SK-N-SH (cell line): ENCODE data around the gene THAP8. TPM values are rescaled to one million over a fixed set of nuclear protein-coding genes. Genes with fewer than 3 reads are reported as not detected.

Experiments used
- CTCF ChIA-PET: fragments of 300-600, 350-600 bp; formaldehyde crosslinking; extraction: SDS; loops from one replicate; lab custom pipeline; 2021; lab: Yijun Ruan, JAX
- POLR2A ChIA-PET: fragments of 350-600 bp; sonication (Branson Sonifier 250); formaldehyde crosslinking; extraction: SDS; loops from one replicate; lab custom pipeline; 2020; ENCODE audit warnings: antibody characterized with exemption, inconsistent platforms; lab: Yijun Ruan, JAX
- DNase-seq: peaks from one replicate; pipeline ENCODE4 v3.0.0; 2012
- H2AFZ ChIP-seq: fragments of 200-600 bp; sonication (generic); 2 replicates; pipeline ENCODE4 v1.8.1; 2016; ENCODE audit warnings: antibody characterized with exemption, mild to moderate bottlenecking, low read depth
- H3F3A ChIP-seq: fragments of 200-600 bp; sonication (generic); replicated peaks from 2 replicates; pipeline ENCODE3; 2016; ENCODE audit warnings: antibody characterized with exemption, mild to moderate bottlenecking; ENCODE audit not compliant: insufficient read depth
- H3K27ac ChIP-seq, 2 experiments: fragments of 200-500 bp in 1 of 2; fragments of 200-600 bp in 1 of 2; sonication (Bioruptor generic) in 1 of 2; sonication (generic), shearing (Covaris generic) in 1 of 2; 2 replicates each; pipeline versions ENCODE4 v1.5.1 to v1.6.1; 2014 to 2016; ENCODE audit warnings: low read depth in 2 of 2, inconsistent platforms in 1 of 2, low read length in 1 of 2, mild to moderate bottlenecking in 1 of 2, mixed read lengths in 1 of 2
- H3K27me3 ChIP-seq: fragments of 200-600 bp; sonication (generic), shearing (Covaris generic); 2 replicates; pipeline ENCODE4 v1.6.1; 2016; ENCODE audit warnings: mixed run types; ENCODE audit not compliant: insufficient read depth
- H3K36me3 ChIP-seq, 2 experiments: fragments of 200-500 bp in 1 of 2; fragments of 200-600 bp in 1 of 2; sonication (Bioruptor generic) in 1 of 2; sonication (generic) in 1 of 2; replicated peaks in 1 of 2; 2 replicates each; pipeline versions ENCODE3 to v1.5.1; 2014 to 2016; ENCODE audit warnings: low read length in 1 of 2, mild to moderate bottlenecking in 1 of 2; ENCODE audit not compliant: insufficient read depth in 2 of 2, control insufficient read depth in 1 of 2
- H3K4me1 ChIP-seq, 2 experiments: fragments of 200-500 bp in 1 of 2; fragments of 200-600 bp in 1 of 2; sonication (Bioruptor generic) in 1 of 2; sonication (generic), shearing (Covaris generic) in 1 of 2; 2 replicates each; pipeline versions ENCODE4 v1.5.1 to v1.6.1; 2014 to 2016; ENCODE audit warnings: low read depth in 1 of 2, low read length in 1 of 2, mixed run types in 1 of 2; ENCODE audit not compliant: insufficient read depth in 2 of 2, control insufficient read depth in 1 of 2
- H3K4me2 ChIP-seq: fragments of 200-600 bp; sonication (generic), shearing (Covaris generic); 2 replicates; pipeline ENCODE4 v1.6.1; 2017; ENCODE audit warnings: mixed run types
- H3K4me3 ChIP-seq, 2 experiments: fragments of 200-500 bp in 1 of 2; fragments of 200-600 bp in 1 of 2; sonication (Bioruptor generic) in 1 of 2; sonication (generic), shearing (Covaris generic) in 1 of 2; 2 replicates each; pipeline versions ENCODE4 v1.5.1 to v1.8.1; 2014 to 2016; ENCODE audit warnings: low read depth in 2 of 2, inconsistent platforms in 1 of 2, low read length in 1 of 2, mild to moderate bottlenecking in 1 of 2, mixed read lengths in 1 of 2, moderate library complexity in 1 of 2
- H3K79me2 ChIP-seq: fragments of 200-600 bp; sonication (generic); 2 replicates; pipeline ENCODE4 v1.8.1; 2017; ENCODE audit warnings: mild to moderate bottlenecking; ENCODE audit not compliant: insufficient read depth
- H3K9ac ChIP-seq: fragments of 200-600 bp; sonication (generic); 2 replicates; pipeline ENCODE4 v1.6.1; 2017; ENCODE audit warnings: mixed run types
- H3K9me2 ChIP-seq: fragments of 200-600 bp; sonication (generic); 2 replicates; pipeline ENCODE4 v1.6.1; 2017; ENCODE audit warnings: mixed run types
- H3K9me3 ChIP-seq: fragments of 200-600 bp; sonication (generic); 2 replicates; pipeline ENCODE4 v1.6.1; 2017; ENCODE audit warnings: mixed run types, mild to moderate bottlenecking, moderate library complexity
- H4K20me1 ChIP-seq: fragments of 200-600 bp; sonication (generic); 2 replicates; pipeline ENCODE4 v1.6.1; 2017; ENCODE audit warnings: mild to moderate bottlenecking, mixed run types; ENCODE audit not compliant: insufficient read depth
- CHD2 ChIP-seq: fragments of 150-350 bp; IDR thresholded peaks from 2 replicates; pipeline ENCODE4 v1.6.1; 2018; ENCODE audit warnings: low read length; ENCODE audit not compliant: partially characterized antibody
- CTCF ChIP-seq: fragments of 200-600 bp; sonication (generic); IDR thresholded peaks from 2 replicates; pipeline ENCODE4 v1.6.1; 2017; ENCODE audit warnings: antibody characterized with exemption, mild to moderate bottlenecking, moderate library complexity
- ELF1 ChIP-seq: IDR thresholded peaks from 2 replicates; pipeline ENCODE4 v1.4.0; 2012
- EP300 ChIP-seq, 2 experiments: IDR thresholded peaks; 2 replicates each; pipeline versions ENCODE4 v1.4.0 to v1.6.1; 2012; ENCODE audit warnings: borderline replicate concordance in 1 of 2, low read depth in 1 of 2, low read length in 1 of 2
- FOXJ3 ChIP-seq: sonication (generic); formaldehyde crosslinking; IDR thresholded peaks from 2 replicates; pipeline ENCODE4 v1.5.1; 2020; ENCODE audit warnings: mild to moderate bottlenecking, missing genetic modification reagents
- NRF1 ChIP-seq: IDR thresholded peaks from 2 replicates; pipeline ENCODE4 v1.6.1; 2012; ENCODE audit warnings: low read depth, mild to moderate bottlenecking, low read length
- POLR2AphosphoS5 ChIP-seq: IDR thresholded peaks from 2 replicates; pipeline ENCODE4 v1.6.1; 2012; ENCODE audit warnings: low read depth, low read length
- RAD21 ChIP-seq: IDR thresholded peaks from 2 replicates; pipeline ENCODE4 v1.6.1; 2012; ENCODE audit warnings: mild to moderate bottlenecking, low read length
- RCOR1 ChIP-seq: fragments of 150-350 bp; IDR thresholded peaks from 2 replicates; pipeline ENCODE4 v1.6.1; 2017; ENCODE audit warnings: antibody characterized with exemption, low read length
- YY1 ChIP-seq: IDR thresholded peaks from 2 replicates; pipeline ENCODE4 v1.4.0; 2012; ENCODE audit warnings: low read depth, mild to moderate bottlenecking
- WGBS: methylation state at CpG from one replicate; pipeline ENCODE4 v1.1.6; 2017; ENCODE audit warnings: low lambda C conversion rate; 5-methylcytosine and 5-hydroxymethylcytosine counted together
- polyA plus RNA-seq, 3 experiments: library from polyadenylated mRNA; depleted of rRNA; stranded (reverse); fragments of >200 nt; gene quantifications; 2 replicates each; pipeline ENCODE4 v1.2.3, GENCODE V29; 2012
- TF ChIP-seq, protein P1 (sequence below): IDR thresholded peaks from 2 replicates; pipeline ENCODE4; 2012
- TF ChIP-seq, protein P2 (sequence below): IDR thresholded peaks from 2 replicates; pipeline ENCODE4 v1.4.0; 2012; ENCODE audit warnings: low read depth, borderline replicate concordance
- TF ChIP-seq, protein P3 (sequence below): IDR thresholded peaks from 2 replicates; pipeline ENCODE4 v1.6.1; 2012; ENCODE audit warnings: mild to moderate bottlenecking, low read depth, low read length, moderate library complexity

THAP8 gene
- polyA plus RNA-seq, 1 of the 3 experiments (the other 2 are of a cell fraction) = 6.3 TPM

DNA sequence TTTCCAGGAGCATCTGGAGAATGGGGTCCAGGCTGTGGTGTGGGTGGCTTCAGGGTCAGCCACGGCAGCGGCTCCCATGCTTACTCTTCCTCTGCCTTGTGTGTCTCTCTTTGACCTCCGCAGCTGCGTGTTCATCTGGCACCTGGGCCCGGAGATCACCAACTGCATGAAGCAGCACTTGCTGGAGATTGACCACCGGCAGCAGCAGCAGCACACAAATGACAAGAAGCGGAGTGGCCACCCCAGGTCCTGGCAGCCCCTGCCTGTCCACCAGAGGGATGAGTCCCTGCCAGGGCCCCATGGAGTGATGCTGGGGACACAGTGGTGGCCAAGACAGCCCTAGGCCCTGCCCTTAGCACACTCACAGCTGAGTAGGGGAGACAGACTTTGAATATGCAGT, 38.5 kb upstream of the THAP8 start:
- WGBS = 94% methylated on average over 5 of the region's 7 CpGs
- ChIA-PET POLR2A (no interaction called here), CTCF (no interaction called here)
- no peak overlapping the region for H3K4me2 ChIP-seq
- no peak overlapping the region for H3K4me3 ChIP-seq
- no peaks in the 10 kb centered on the region for H3F3A ChIP-seq
- H3K36me3 ChIP-seq = peaks cover 0 to 5% of the 10 kb centered on the region in 2 experiments
- H4K20me1 ChIP-seq = no peaks in the 10 kb centered on the region
- H3K79me2 ChIP-seq = no peaks in the 10 kb centered on the region
- H3K9me2 ChIP-seq = no peaks in the 10 kb centered on the region
- no peaks in the 10 kb centered on the region for H3K4me1 ChIP-seq
- H3K9ac ChIP-seq = no peak overlapping the region
- DNase-seq = no peak
- no peaks in the 10 kb centered on the region for H3K9me3 ChIP-seq
- TF ChIP-seq, protein P1, sequence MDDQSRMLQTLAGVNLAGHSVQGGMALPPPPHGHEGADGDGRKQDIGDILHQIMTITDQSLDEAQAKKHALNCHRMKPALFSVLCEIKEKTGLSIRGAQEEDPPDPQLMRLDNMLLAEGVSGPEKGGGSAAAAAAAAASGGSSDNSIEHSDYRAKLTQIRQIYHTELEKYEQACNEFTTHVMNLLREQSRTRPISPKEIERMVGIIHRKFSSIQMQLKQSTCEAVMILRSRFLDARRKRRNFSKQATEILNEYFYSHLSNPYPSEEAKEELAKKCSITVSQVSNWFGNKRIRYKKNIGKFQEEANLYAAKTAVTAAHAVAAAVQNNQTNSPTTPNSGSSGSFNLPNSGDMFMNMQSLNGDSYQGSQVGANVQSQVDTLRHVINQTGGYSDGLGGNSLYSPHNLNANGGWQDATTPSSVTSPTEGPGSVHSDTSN = no peak
- TF ChIP-seq, protein P2, sequence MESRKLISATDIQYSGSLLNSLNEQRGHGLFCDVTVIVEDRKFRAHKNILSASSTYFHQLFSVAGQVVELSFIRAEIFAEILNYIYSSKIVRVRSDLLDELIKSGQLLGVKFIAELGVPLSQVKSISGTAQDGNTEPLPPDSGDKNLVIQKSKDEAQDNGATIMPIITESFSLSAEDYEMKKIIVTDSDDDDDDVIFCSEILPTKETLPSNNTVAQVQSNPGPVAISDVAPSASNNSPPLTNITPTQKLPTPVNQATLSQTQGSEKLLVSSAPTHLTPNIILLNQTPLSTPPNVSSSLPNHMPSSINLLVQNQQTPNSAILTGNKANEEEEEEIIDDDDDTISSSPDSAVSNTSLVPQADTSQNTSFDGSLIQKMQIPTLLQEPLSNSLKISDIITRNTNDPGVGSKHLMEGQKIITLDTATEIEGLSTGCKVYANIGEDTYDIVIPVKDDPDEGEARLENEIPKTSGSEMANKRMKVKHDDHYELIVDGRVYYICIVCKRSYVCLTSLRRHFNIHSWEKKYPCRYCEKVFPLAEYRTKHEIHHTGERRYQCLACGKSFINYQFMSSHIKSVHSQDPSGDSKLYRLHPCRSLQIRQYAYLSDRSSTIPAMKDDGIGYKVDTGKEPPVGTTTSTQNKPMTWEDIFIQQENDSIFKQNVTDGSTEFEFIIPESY = no peak
- TF ChIP-seq FOXJ3 (CRISPR knock-in tag) (no peak), CTCF (no peak), EP300 (IDR thresholded peaks at IDR 0.05; ENCODE audit: borderline replicate concordance in 1 of 2, low read depth in 1 of 2, low read length in 1 of 2) (no peak), CHD2 (no peak), YY1 (no peak), RCOR1 (no peak)
- no peak overlapping the region for H2AFZ ChIP-seq
- no peak overlapping the region for H3K27ac ChIP-seq
- no peaks in the 10 kb centered on the region for H3K27me3 ChIP-seq

- Histone ChIP-seq H4K20me1 (no peaks in the 10 kb centered on the region), H3K9me2 (no peaks in the 10 kb centered on the region), H3K9ac (no peak overlapping the region)
- TF ChIP-seq, protein P3, sequence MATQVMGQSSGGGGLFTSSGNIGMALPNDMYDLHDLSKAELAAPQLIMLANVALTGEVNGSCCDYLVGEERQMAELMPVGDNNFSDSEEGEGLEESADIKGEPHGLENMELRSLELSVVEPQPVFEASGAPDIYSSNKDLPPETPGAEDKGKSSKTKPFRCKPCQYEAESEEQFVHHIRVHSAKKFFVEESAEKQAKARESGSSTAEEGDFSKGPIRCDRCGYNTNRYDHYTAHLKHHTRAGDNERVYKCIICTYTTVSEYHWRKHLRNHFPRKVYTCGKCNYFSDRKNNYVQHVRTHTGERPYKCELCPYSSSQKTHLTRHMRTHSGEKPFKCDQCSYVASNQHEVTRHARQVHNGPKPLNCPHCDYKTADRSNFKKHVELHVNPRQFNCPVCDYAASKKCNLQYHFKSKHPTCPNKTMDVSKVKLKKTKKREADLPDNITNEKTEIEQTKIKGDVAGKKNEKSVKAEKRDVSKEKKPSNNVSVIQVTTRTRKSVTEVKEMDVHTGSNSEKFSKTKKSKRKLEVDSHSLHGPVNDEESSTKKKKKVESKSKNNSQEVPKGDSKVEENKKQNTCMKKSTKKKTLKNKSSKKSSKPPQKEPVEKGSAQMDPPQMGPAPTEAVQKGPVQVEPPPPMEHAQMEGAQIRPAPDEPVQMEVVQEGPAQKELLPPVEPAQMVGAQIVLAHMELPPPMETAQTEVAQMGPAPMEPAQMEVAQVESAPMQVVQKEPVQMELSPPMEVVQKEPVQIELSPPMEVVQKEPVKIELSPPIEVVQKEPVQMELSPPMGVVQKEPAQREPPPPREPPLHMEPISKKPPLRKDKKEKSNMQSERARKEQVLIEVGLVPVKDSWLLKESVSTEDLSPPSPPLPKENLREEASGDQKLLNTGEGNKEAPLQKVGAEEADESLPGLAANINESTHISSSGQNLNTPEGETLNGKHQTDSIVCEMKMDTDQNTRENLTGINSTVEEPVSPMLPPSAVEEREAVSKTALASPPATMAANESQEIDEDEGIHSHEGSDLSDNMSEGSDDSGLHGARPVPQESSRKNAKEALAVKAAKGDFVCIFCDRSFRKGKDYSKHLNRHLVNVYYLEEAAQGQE = no peak
- TF ChIP-seq RAD21 (no peak), FOXJ3 (CRISPR knock-in tag) (no peak), NRF1 (no peak), POLR2AphosphoS5 (no peak), ELF1 (no peak)
- TF ChIP-seq, protein P2 = no peak
- TF ChIP-seq, all 33 proteins: peak for 0
- H3K4me1 ChIP-seq = no peaks in the 10 kb centered on the region
- no peaks in the 10 kb centered on the region for H3K79me2 ChIP-seq
- no peak overlapping the region for H3K4me2 ChIP-seq
- H3K9me3 ChIP-seq = no peaks in the 10 kb centered on the region
- CTCF ChIA-PET = no interaction called here
- H3K27ac ChIP-seq = no peak overlapping the region
- DNase-seq = no peak
- no peak overlapping the region for H3K4me3 ChIP-seq
- no peaks in the 10 kb centered on the region for H3K27me3 ChIP-seq
- no peak overlapping the region for H2AFZ ChIP-seq
- H3F3A ChIP-seq = no peaks in the 10 kb centered on the region
- peaks cover 0 to 5% of the 10 kb centered on the region in 2 experiments for H3K36me3 ChIP-seq
- 83% methylated on average over 13 of the region's 13 CpGs for WGBS
- POLR2A ChIA-PET = no interaction called here
Observed at GRCh38 chr19:36090910-36091695, 37.0 kb upstream of the THAP8 start.
